ENCODE data around the gene UMAD1.
A peak's percentile ranks its signal among the peaks of the same experiment; 100 is the strongest.
"Not testable (repeated sequence)": the region's sequence is repeated elsewhere in the genome, so short reads cannot be mapped to it uniquely, and the experiment has no call there.

Gene UMAD1

GRCh38 chr7:7653593-7654187 lies 13.1 kb downstream of the UMAD1 start:
- peak; percentile 58; the same call in 2 of the 3 replicates for ATAC-seq

DNA sequence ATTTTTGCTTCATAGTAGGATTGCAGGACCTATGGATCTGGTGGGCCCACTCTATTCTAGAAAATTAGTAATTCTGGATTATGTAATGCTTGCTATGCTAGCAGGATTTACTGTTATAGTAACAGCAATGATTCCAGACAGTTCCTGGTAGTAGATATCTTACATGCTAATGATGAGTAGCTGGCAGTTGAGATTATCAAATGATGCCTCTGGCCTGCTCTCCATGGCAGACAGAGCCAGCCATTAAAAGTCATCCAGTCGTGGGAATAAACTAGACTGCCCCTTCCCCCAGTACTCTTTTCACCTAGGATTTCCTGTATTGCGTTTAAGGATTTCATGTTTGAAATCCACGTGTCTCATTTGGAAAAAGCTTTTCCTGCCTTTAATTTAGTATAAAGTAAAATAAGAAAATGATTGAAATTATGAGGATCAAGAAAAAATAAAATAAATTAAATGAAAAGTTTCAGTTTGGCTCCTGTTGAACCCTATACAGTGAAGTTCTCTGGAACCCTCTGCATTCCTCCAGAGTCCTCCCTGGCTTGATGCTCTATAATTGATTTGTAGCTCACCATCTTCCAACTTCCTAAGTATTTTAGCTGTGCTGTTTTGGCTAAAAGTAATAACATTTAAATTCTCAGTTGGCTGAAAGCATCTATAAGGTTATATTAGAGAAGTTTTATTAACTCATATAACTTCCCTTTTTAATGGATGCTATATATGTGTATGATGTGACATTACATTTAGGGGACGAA lies 14.6 kb downstream of the UMAD1 start:
- ATAC-seq = no peak
- TF ChIP-seq ISL1 (CRISPR knock-in tag; IDR thresholded peaks at IDR 0.05) (0 out of 2 replicates have a peak, but pooled peaks have one; percentile 16), SNAI2 (CRISPR knock-in tag; IDR thresholded peaks at IDR 0.05) (0 out of 2 replicates have a peak, but pooled peaks have one; percentile 28), PPARA (CRISPR knock-in tag; IDR thresholded peaks at IDR 0.05; ENCODE audit: borderline replicate concordance) (no peak), POU6F1 (CRISPR knock-in tag; IDR thresholded peaks at IDR 0.05; ENCODE audit: borderline replicate concordance, low read depth) (no peak), ZFP3 (CRISPR knock-in tag; IDR thresholded peaks at IDR 0.05) (no peak)
- TF ChIP-seq, protein P1, sequence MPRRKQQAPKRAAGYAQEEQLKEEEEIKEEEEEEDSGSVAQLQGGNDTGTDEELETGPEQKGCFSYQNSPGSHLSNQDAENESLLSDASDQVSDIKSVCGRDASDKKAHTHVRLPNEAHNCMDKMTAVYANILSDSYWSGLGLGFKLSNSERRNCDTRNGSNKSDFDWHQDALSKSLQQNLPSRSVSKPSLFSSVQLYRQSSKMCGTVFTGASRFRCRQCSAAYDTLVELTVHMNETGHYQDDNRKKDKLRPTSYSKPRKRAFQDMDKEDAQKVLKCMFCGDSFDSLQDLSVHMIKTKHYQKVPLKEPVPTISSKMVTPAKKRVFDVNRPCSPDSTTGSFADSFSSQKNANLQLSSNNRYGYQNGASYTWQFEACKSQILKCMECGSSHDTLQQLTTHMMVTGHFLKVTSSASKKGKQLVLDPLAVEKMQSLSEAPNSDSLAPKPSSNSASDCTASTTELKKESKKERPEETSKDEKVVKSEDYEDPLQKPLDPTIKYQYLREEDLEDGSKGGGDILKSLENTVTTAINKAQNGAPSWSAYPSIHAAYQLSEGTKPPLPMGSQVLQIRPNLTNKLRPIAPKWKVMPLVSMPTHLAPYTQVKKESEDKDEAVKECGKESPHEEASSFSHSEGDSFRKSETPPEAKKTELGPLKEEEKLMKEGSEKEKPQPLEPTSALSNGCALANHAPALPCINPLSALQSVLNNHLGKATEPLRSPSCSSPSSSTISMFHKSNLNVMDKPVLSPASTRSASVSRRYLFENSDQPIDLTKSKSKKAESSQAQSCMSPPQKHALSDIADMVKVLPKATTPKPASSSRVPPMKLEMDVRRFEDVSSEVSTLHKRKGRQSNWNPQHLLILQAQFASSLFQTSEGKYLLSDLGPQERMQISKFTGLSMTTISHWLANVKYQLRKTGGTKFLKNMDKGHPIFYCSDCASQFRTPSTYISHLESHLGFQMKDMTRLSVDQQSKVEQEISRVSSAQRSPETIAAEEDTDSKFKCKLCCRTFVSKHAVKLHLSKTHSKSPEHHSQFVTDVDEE (CRISPR knock-in tag; IDR thresholded peaks at IDR 0.05) = peak; percentile 73; the same call in 1 of the 2 replicates

More at GRCh38 chr7:7653593-7654187, 13.1 kb downstream of the UMAD1 start:
- TF ChIP-seq, protein P2, sequence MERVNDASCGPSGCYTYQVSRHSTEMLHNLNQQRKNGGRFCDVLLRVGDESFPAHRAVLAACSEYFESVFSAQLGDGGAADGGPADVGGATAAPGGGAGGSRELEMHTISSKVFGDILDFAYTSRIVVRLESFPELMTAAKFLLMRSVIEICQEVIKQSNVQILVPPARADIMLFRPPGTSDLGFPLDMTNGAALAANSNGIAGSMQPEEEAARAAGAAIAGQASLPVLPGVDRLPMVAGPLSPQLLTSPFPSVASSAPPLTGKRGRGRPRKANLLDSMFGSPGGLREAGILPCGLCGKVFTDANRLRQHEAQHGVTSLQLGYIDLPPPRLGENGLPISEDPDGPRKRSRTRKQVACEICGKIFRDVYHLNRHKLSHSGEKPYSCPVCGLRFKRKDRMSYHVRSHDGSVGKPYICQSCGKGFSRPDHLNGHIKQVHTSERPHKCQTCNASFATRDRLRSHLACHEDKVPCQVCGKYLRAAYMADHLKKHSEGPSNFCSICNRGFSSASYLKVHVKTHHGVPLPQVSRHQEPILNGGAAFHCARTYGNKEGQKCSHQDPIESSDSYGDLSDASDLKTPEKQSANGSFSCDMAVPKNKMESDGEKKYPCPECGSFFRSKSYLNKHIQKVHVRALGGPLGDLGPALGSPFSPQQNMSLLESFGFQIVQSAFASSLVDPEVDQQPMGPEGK (CRISPR knock-in tag; IDR thresholded peaks at IDR 0.05; ENCODE audit: borderline replicate concordance) = no peak
- no peak for TF ChIP-seq ZNF70 (CRISPR knock-in tag; IDR thresholded peaks at IDR 0.05)
- no peak for TF ChIP-seq TCF4 (CRISPR knock-in tag; IDR thresholded peaks at IDR 0.05; ENCODE audit: borderline replicate concordance)
- TF ChIP-seq, protein P1 (CRISPR knock-in tag; IDR thresholded peaks at IDR 0.05) = no peak
- TF ChIP-seq CSRNP3 (CRISPR knock-in tag; IDR thresholded peaks at IDR 0.05) = no peak
- no peak for TF ChIP-seq ARNTL (CRISPR knock-in tag; IDR thresholded peaks at IDR 0.05; ENCODE audit: borderline replicate concordance, low read depth)
- TF ChIP-seq GLIS3 (CRISPR knock-in tag; IDR thresholded peaks at IDR 0.05) = no peak
- TF ChIP-seq ZFP30 (CRISPR knock-in tag; IDR thresholded peaks at IDR 0.05) = no peak

GRCh38 chr7:7656459-7656858 lies 15.9 kb downstream of the UMAD1 start:
- not testable (repeated sequence) for ATAC-seq

DNA sequence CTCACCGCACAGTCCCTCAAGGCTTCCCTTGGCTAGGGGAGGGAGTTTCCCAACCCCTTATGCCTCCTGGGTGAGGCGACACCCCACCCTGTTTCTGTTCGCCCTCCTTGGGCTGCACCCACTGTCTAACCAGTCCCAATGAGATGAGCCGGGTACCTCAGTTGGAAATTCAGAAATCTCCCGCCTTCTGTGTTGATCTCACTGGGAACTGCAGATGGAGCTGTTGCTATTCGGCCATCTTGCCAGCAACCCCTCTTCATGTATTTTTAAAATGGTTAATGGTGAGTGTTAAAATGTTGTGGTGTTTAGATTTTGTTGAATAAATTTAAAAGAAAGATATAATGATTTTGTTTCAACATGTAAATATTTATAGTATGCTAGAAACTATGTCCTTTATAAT lies 22.0 kb downstream of the UMAD1 start:
- ATAC-seq = peak; percentile 54; the same call in 1 of the 3 replicates
- TF ChIP-seq CREB5 (CRISPR knock-in tag; IDR thresholded peaks at IDR 0.05; ENCODE audit: low read depth) = no peak
- TF ChIP-seq ZNF70 (CRISPR knock-in tag; IDR thresholded peaks at IDR 0.05) = no peak
- no peak for TF ChIP-seq ARNTL (CRISPR knock-in tag; IDR thresholded peaks at IDR 0.05; ENCODE audit: borderline replicate concordance, low read depth)
- no peak for TF ChIP-seq GLIS3 (CRISPR knock-in tag; IDR thresholded peaks at IDR 0.05)
- TF ChIP-seq, protein P2 (CRISPR knock-in tag; IDR thresholded peaks at IDR 0.05; ENCODE audit: borderline replicate concordance) = no peak
- TF ChIP-seq ISL1 (CRISPR knock-in tag; IDR thresholded peaks at IDR 0.05) = no peak
- TF ChIP-seq TCF4 (CRISPR knock-in tag; IDR thresholded peaks at IDR 0.05; ENCODE audit: borderline replicate concordance) = no peak
- no peak for TF ChIP-seq BACH2 (CRISPR knock-in tag; IDR thresholded peaks at IDR 0.05; ENCODE audit: borderline replicate concordance)

Data from SK-N-SH treated with all-trans-retinoic acid at 6 μM for 48 hours (cell line).